Measurements from ENCODE around the gene COL5A2.

DNA sequence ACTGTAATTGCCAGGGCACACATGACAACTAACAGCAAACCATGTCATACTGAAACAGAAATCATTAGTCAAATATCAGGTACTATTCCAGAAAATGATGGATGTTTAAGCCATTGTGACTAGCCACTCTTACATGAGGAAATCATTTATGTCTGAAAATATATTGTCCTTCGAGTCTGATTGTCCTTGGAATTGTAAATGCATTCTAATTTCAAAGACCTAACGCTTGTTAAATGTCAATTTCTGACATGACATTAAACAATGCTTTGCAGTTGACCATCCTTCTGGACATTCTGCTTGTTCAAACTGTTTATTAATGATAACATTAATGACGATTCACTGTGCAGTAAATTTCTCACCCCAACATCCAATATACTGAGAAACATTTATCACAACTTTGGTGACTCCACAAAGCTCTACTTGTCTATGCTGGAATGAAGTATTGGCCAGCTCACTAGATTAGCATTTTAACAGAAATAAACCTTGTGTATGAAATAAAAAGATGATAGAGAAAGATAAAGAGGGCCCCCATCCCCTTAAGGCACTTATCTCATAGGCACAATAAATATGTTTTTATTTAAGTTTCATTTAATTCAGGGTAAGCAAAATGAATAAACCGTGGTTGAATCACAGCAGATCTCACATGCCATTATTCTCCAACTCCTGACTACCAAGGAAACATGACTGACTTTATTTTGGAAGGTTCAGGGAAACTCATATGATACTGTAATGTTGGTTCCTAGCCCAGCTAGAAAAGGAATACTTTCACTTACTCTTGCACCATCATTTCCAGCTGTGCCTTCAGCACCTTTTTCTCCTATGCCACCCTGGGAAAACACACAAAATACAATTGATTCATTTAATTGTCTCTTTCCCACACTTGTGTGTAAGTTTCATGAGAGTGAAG, 123.1 kb downstream of the COL5A2 start:
- TF ChIP-seq CTCF (IDR thresholded peaks at IDR 0.05), result no peak
- TF ChIP-seq POLR2A (IDR thresholded peaks at IDR 0.05), result no peak

All from lower leg skin (tissue), 3 donors.